Stimulated activated CD4-positive, alpha-beta T cell treated with anti-CD3 and anti-CD28 coated beads, Interleukin-4, amount 100 ng/mL, for 1 hour (primary cell): Measurements from ENCODE around the gene APOBEC3C.
"Not testable (repeated sequence)": the region's sequence is repeated elsewhere in the genome, so short reads cannot be mapped to it uniquely, and the experiment has no call there.

Experiments
- DNase-seq: peaks from one replicate; pipeline ENCODE4 v3.0.0-alpha.2; 2020

APOBEC3C gene

GRCh38 chr22:39024519-39025308 lies 10.7 kb downstream of the APOBEC3C start:
- no peak for DNase-seq

GRCh38 chr22:39026509-39027150 lies 12.6 kb downstream of the APOBEC3C start:
- DNase-seq: no peak

- DNase-seq: no peak
Measured at GRCh38 chr22:39027717-39028116, 13.7 kb downstream of the APOBEC3C start.

- no peak for DNase-seq
Measured at GRCh38 chr22:39028281-39028680, 14.2 kb downstream of the APOBEC3C start.

GRCh38 chr22:39029227-39029626 lies 15.2 kb downstream of the APOBEC3C start:
- DNase-seq: no peak

GRCh38 chr22:39030705-39031104 lies 16.6 kb downstream of the APOBEC3C start:
- no peak for DNase-seq

- DNase-seq: not testable (repeated sequence)
Measured at GRCh38 chr22:39031434-39032295, 17.6 kb downstream of the APOBEC3C start.

- not testable (repeated sequence) for DNase-seq
Measured at GRCh38 chr22:39037071-39037470, 23.0 kb downstream of the APOBEC3C start.

GRCh38 chr22:39039306-39040126 lies 25.5 kb downstream of the APOBEC3C start:
- DNase-seq: no peak

- DNase-seq: not testable (repeated sequence)
Measured at GRCh38 chr22:39040155-39040537, 26.1 kb downstream of the APOBEC3C start.

GRCh38 chr22:39040538-39041296 lies 26.7 kb downstream of the APOBEC3C start, which contains the start of gene APOBEC3F:
APOBEC3F (plus strand) TSS chr22:39040864; CDS start chr22:39040961, 97 bp downstream.
- peak; percentile 63 for DNase-seq

GRCh38 chr22:39041908-39042307 lies 27.9 kb downstream of the APOBEC3C start:
- DNase-seq: no peak

- not testable (repeated sequence) for DNase-seq
Measured at GRCh38 chr22:39043063-39043462, 29.0 kb downstream of the APOBEC3C start.

- DNase-seq: not testable (repeated sequence)
Measured at GRCh38 chr22:39045136-39045535, 31.1 kb downstream of the APOBEC3C start.

- not testable (repeated sequence) for DNase-seq
Measured at GRCh38 chr22:39049486-39049885, 35.4 kb downstream of the APOBEC3C start.

GRCh38 chr22:39051844-39052495 lies 37.9 kb downstream of the APOBEC3C start:
- DNase-seq: not testable (repeated sequence)

- DNase-seq: no peak
Measured at GRCh38 chr22:39055658-39056057, 41.6 kb downstream of the APOBEC3C start.

GRCh38 chr22:39061290-39061689 lies 47.2 kb downstream of the APOBEC3C start:
- not testable (repeated sequence) for DNase-seq

GRCh38 chr22:39061951-39062350 lies 47.9 kb downstream of the APOBEC3C start:
- DNase-seq: not testable (repeated sequence)

GRCh38 chr22:39063904-39064303 lies 49.8 kb downstream of the APOBEC3C start:
- not testable (repeated sequence) for DNase-seq
